Measurements from ENCODE around the gene FLVCR2. TPM values are rescaled to one million over a fixed set of nuclear protein-coding genes. Genes with fewer than 3 reads are reported as not detected.

The FLVCR2 gene
- total and polyA plus RNA-seq, 2 experiments from 2014 or later = 1.4 to 3.1 TPM

DNA sequence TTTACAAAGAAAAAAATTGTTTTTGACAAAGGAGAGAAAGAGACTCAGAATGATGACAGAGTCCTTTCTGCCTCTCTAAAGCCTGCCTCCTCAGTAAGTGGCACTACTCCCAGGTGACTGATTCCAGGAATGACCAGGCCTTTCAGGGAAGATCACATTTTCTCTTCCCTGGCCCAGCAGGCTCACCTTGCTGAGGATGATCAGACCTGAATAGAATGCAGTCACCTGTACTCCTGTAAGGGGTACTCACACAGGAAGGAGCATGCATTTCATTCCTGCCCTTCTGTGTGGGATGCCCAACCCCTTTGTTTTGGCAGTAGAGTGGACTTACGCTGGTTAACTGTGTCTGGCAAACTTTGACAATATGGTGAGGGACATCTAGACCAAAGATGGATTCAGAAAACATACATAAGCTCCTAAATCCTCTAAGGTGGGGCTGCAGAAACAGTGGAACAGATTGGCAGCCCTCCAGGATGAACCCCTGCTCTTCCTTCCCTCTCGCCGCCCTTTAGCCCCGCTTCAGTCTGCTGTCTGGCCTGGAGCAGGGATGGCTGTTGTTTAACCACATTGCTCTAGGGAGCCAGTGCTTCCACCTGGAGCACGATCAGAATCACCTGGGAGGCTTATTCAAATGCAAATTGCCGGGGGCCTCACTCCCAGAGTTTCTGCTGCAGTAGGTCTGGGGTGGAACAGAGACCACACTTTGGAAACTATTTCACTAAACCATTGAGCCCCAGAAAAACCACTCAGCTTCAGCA is 52.5 kb downstream of the FLVCR2 start:
- Histone ChIP-seq H2AFZ (no peak overlapping the region), H3K36me3 (ENCODE audit: insufficient read depth) (no peaks in the 10 kb centered on the region; the same call in 1 of the 2 replicates), H4K20me1 (replicated peaks; ENCODE audit: insufficient read depth) (no peaks in the 10 kb centered on the region), H3F3A (replicated peaks; ENCODE audit: low read depth) (peaks cover 5% of the 10 kb centered on the region; the same call in 1 of the 2 replicates), H3K4me2 (peak overlapping the region; percentile 61), H3K27ac (ENCODE audit: low read depth) (peak overlapping the region; percentile 94), H3K79me2 (replicated peaks; ENCODE audit: insufficient read depth) (no peaks in the 10 kb centered on the region), H3K4me3 (peak overlapping the region; percentile 30), H3K4me1 (ENCODE audit: insufficient read depth) (peaks cover 29% of the 10 kb centered on the region), H3K9me2 (ENCODE audit: insufficient read depth) (peaks cover 15% of the 10 kb centered on the region), H3K27me3 (ENCODE audit: insufficient read depth) (no peaks in the 10 kb centered on the region)
- Mint-ChIP-seq H3K9me3 (no peaks in the 10 kb centered on the region), H3K27me3 (ENCODE audit: insufficient read depth, low read depth, poor library complexity) (peaks cover 7% of the 10 kb centered on the region), H3K4me3 (peak overlapping the region; percentile 63), H3K36me3 (ENCODE audit: low read depth) (peaks cover 6% of the 10 kb centered on the region; the same call in 1 of the 3 replicates), H3K4me1 (peaks cover 45% of the 10 kb centered on the region), H3K27ac (peak overlapping the region; percentile 92)
- peak; percentile 91 for ATAC-seq
- peak; percentile 84 for DNase-seq (ENCODE audit: low spot score)
- TF ChIP-seq POLR2AphosphoS5 (IDR thresholded peaks at IDR 0.05; ENCODE audit: low read depth) = peak; percentile 12; the same call in 1 of the 2 replicates
- TF ChIP-seq, protein P1, sequence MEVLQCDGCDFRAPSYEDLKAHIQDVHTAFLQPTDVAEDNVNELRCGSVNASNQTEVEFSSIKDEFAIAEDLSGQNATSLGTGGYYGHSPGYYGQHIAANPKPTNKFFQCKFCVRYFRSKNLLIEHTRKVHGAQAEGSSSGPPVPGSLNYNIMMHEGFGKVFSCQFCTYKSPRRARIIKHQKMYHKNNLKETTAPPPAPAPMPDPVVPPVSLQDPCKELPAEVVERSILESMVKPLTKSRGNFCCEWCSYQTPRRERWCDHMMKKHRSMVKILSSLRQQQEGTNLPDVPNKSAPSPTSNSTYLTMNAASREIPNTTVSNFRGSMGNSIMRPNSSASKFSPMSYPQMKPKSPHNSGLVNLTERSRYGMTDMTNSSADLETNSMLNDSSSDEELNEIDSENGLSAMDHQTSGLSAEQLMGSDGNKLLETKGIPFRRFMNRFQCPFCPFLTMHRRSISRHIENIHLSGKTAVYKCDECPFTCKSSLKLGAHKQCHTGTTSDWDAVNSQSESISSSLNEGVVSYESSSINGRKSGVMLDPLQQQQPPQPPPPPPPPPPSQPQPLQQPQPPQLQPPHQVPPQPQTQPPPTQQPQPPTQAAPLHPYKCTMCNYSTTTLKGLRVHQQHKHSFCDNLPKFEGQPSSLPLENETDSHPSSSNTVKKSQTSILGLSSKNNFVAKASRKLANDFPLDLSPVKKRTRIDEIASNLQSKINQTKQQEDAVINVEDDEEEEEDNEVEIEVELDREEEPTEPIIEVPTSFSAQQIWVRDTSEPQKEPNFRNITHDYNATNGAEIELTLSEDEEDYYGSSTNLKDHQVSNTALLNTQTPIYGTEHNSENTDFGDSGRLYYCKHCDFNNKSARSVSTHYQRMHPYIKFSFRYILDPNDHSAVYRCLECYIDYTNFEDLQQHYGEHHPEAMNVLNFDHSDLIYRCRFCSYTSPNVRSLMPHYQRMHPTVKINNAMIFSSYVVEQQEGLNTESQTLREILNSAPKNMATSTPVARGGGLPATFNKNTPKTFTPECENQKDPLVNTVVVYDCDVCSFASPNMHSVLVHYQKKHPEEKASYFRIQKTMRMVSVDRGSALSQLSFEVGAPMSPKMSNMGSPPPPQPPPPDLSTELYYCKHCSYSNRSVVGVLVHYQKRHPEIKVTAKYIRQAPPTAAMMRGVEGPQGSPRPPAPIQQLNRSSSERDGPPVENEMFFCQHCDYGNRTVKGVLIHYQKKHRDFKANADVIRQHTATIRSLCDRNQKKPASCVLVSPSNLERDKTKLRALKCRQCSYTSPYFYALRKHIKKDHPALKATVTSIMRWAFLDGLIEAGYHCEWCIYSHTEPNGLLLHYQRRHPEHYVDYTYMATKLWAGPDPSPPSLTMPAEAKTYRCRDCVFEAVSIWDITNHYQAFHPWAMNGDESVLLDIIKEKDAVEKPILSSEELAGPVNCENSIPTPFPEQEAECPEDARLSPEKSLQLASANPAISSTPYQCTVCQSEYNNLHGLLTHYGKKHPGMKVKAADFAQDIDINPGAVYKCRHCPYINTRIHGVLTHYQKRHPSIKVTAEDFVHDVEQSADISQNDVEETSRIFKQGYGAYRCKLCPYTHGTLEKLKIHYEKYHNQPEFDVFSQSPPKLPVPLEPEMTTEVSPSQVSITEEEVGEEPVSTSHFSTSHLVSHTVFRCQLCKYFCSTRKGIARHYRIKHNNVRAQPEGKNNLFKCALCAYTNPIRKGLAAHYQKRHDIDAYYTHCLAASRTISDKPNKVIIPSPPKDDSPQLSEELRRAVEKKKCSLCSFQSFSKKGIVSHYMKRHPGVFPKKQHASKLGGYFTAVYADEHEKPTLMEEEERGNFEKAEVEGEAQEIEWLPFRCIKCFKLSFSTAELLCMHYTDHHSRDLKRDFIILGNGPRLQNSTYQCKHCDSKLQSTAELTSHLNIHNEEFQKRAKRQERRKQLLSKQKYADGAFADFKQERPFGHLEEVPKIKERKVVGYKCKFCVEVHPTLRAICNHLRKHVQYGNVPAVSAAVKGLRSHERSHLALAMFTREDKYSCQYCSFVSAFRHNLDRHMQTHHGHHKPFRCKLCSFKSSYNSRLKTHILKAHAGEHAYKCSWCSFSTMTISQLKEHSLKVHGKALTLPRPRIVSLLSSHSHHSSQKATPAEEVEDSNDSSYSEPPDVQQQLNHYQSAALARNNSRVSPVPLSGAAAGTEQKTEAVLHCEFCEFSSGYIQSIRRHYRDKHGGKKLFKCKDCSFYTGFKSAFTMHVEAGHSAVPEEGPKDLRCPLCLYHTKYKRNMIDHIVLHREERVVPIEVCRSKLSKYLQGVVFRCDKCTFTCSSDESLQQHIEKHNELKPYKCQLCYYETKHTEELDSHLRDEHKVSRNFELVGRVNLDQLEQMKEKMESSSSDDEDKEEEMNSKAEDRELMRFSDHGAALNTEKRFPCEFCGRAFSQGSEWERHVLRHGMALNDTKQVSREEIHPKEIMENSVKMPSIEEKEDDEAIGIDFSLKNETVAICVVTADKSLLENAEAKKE (CRISPR knock-in tag; IDR thresholded peaks at IDR 0.05) = peak; percentile 44
- peak; percentile 13; the same call in 1 of the 2 replicates for TF ChIP-seq NANOG (IDR thresholded peaks at IDR 0.05; ENCODE audit: borderline replicate concordance)
- TF ChIP-seq, protein P2, sequence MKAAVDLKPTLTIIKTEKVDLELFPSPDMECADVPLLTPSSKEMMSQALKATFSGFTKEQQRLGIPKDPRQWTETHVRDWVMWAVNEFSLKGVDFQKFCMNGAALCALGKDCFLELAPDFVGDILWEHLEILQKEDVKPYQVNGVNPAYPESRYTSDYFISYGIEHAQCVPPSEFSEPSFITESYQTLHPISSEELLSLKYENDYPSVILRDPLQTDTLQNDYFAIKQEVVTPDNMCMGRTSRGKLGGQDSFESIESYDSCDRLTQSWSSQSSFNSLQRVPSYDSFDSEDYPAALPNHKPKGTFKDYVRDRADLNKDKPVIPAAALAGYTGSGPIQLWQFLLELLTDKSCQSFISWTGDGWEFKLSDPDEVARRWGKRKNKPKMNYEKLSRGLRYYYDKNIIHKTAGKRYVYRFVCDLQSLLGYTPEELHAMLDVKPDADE (IDR thresholded peaks at IDR 0.05) = no peak
- no peak for TF ChIP-seq ZNF331 (CRISPR knock-in tag; IDR thresholded peaks at IDR 0.05; ENCODE audit: low read depth)
